Vagina (tissue), 2 donors: ENCODE measurements around the gene GDI1.

ENCODE experiments used
- POLR2A ChIP-seq, 2 donors: fragments of 450-650 bp; IDR thresholded peaks; one replicate each; pipeline ENCODE4 v1.6.1; 2017; ENCODE audit warnings: antibody characterized with exemption in 2 of 2, mild to moderate bottlenecking in 2 of 2, moderate library complexity in 2 of 2
- POLR2AphosphoS5 ChIP-seq, 2 donors: sonication (generic); formaldehyde crosslinking; IDR thresholded peaks; one replicate each; pipeline ENCODE4 v1.9.0; 2017; ENCODE audit warnings: antibody characterized with exemption in 2 of 2, mild to moderate bottlenecking in 2 of 2, low read depth in 1 of 2; ENCODE audit not compliant: insufficient read depth in 1 of 2
- TF ChIP-seq, protein P1 (sequence below), 3 experiments: fragments of 450-650 bp in 2 of 3; fragments of 200-600 bp in 1 of 3; sonication (generic) in 1 of 3; IDR thresholded peaks; one replicate each; pipeline ENCODE4 v1.5.1; 2017 to 2019; ENCODE audit warnings: antibody characterized with exemption in 3 of 3, mild to moderate bottlenecking in 2 of 3, moderate library complexity in 2 of 3

DNA sequence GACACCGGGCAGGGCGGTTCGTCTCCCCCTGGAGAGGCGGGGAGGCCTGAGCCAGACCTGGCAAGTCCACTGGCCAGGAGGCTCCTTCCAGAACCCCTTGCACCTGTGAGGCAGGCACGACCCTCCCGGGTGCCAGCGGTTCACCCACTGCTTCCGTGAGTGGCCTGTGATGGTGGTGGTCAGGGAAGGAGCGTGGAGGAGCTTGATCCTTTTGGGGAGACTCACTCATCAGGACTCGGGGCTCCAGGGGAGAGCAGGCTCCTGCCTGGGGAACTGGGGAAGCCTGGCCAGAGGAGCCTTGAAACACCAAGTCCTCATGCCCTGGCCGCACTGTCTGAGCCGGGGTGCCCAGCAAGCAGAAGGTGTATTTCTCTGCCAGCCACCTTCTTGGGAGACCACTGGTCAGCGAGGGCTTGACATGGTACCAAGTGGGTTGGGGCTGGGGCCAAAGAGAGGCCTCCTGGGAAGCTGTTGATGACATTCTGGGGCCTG is 7.8 kb downstream of the GDI1 start:
- TF ChIP-seq POLR2AphosphoS5 (IDR thresholded peaks at IDR 0.05; ENCODE audit: insufficient read depth in 1 of 2, low read depth in 1 of 2), result no peak
- TF ChIP-seq, protein P1, sequence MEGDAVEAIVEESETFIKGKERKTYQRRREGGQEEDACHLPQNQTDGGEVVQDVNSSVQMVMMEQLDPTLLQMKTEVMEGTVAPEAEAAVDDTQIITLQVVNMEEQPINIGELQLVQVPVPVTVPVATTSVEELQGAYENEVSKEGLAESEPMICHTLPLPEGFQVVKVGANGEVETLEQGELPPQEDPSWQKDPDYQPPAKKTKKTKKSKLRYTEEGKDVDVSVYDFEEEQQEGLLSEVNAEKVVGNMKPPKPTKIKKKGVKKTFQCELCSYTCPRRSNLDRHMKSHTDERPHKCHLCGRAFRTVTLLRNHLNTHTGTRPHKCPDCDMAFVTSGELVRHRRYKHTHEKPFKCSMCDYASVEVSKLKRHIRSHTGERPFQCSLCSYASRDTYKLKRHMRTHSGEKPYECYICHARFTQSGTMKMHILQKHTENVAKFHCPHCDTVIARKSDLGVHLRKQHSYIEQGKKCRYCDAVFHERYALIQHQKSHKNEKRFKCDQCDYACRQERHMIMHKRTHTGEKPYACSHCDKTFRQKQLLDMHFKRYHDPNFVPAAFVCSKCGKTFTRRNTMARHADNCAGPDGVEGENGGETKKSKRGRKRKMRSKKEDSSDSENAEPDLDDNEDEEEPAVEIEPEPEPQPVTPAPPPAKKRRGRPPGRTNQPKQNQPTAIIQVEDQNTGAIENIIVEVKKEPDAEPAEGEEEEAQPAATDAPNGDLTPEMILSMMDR (IDR thresholded peaks at IDR 0.05), result no peak
- no peak for TF ChIP-seq POLR2A (IDR thresholded peaks at IDR 0.05)
